NCI-H2227 (cell line): ENCODE data around the gene RNF26.
"Not testable (repeated sequence)": the region's sequence is repeated elsewhere in the genome, so short reads cannot be mapped to it uniquely, and the experiment has no call there.

Source experiments
- DNase-seq: peaks from one replicate; lab custom pipeline; 2025; ENCODE audit not compliant: unreplicated experiment; lab: John Stamatoyannopoulos, UW

The RNF26 gene

GRCh38 chr11:119381181-119381988 lies 47.1 kb downstream of the RNF26 start, which contains the start of gene USP2:
Gene USP2, minus strand, starts transcription at chr11:119381690. Its CDS starts 8,210 bp downstream, at chr11:119373480.
- peak; percentile 94 for DNase-seq

GRCh38 chr11:119382101-119382500 lies 47.8 kb downstream of the RNF26 start:
- peak; percentile 9 for DNase-seq

- DNase-seq, result not testable (repeated sequence)
Observed at GRCh38 chr11:119382513-119382912, 48.2 kb downstream of the RNF26 start.

- no peak for DNase-seq
Observed at GRCh38 chr11:119384332-119384731, 50.0 kb downstream of the RNF26 start.
